Mesenchymal stem cell (in vitro differentiated cells and primary cell): ENCODE data around the gene STX1B.
A peak's percentile ranks its signal among the peaks of the same experiment; 100 is the strongest.

Experiments used
- DNase-seq: peaks from one replicate; pipeline ENCODE4 v3.0.0-alpha.2; 2013
- H2AFZ ChIP-seq: one replicate; pipeline ENCODE4 v1.6.1; 2013; ENCODE audit warnings: low read depth, mild to moderate bottlenecking, control low read depth, inconsistent platforms, low read length, moderate library complexity
- H2AK5ac ChIP-seq: 2 replicates; pipeline ENCODE4 v1.6.1; 2013; ENCODE audit warnings: low read length, moderate library complexity, mild to moderate bottlenecking, inconsistent platforms; ENCODE audit not compliant: severe bottlenecking
- H2BK120ac ChIP-seq: one replicate; pipeline ENCODE4 v1.6.1; 2013; ENCODE audit warnings: low read depth, mild to moderate bottlenecking, inconsistent platforms, low read length, moderate library complexity
- H2BK12ac ChIP-seq, 2 experiments: one replicate each; pipeline ENCODE4 v1.6.1; 2013; ENCODE audit warnings: inconsistent platforms in 2 of 2, low read length in 2 of 2, mild to moderate bottlenecking in 2 of 2, moderate library complexity in 2 of 2, control low read depth in 1 of 2
- H2BK15ac ChIP-seq: one replicate; pipeline ENCODE4 v1.6.1; 2013; ENCODE audit warnings: mild to moderate bottlenecking, low read depth, inconsistent platforms; ENCODE audit not compliant: poor library complexity, severe bottlenecking
- H2BK5ac ChIP-seq: 2 replicates; pipeline ENCODE4 v1.6.1; 2013; ENCODE audit warnings: low read depth, mild to moderate bottlenecking, low read length, control low read depth, inconsistent platforms; ENCODE audit not compliant: poor library complexity, severe bottlenecking
- H3K14ac ChIP-seq, 2 experiments: one replicate each; pipeline ENCODE4 v1.6.1; 2013; ENCODE audit warnings: inconsistent platforms in 2 of 2, low read length in 2 of 2, control low read depth in 1 of 2, mild to moderate bottlenecking in 1 of 2, moderate library complexity in 1 of 2
- H3K18ac ChIP-seq, 2 experiments: one replicate each; pipeline ENCODE4 v1.6.1; 2013; ENCODE audit warnings: inconsistent platforms in 2 of 2, low read length in 2 of 2, control low read depth in 1 of 2, low read depth in 1 of 2, mild to moderate bottlenecking in 1 of 2
- H3K23ac ChIP-seq, 2 experiments: one replicate each; pipeline ENCODE4 v1.6.1; 2013; ENCODE audit warnings: inconsistent platforms in 2 of 2, low read length in 2 of 2, mild to moderate bottlenecking in 2 of 2, moderate library complexity in 2 of 2, control low read depth in 1 of 2
- H3K27ac ChIP-seq: 2 replicates; pipeline ENCODE4 v1.5.1; 2013; ENCODE audit warnings: mild to moderate bottlenecking, moderate library complexity, low read length, control low read depth, inconsistent platforms; ENCODE audit not compliant: poor library complexity, severe bottlenecking
- H3K27me3 ChIP-seq, 2 experiments: 2 replicates each; pipeline versions ENCODE4 v1.6.1 to v1.7.0; 2013; ENCODE audit warnings: low read length in 2 of 2, mild to moderate bottlenecking in 2 of 2, moderate library complexity in 2 of 2, control low read depth in 1 of 2, inconsistent platforms in 1 of 2; ENCODE audit not compliant: control insufficient read depth in 1 of 2, insufficient read depth in 1 of 2
- H3K36me3 ChIP-seq, 2 experiments: 2 replicates each; pipeline versions ENCODE4 v1.6.1 to v1.7.0; 2013; ENCODE audit warnings: low read length in 2 of 2, control low read depth in 1 of 2, inconsistent platforms in 1 of 2, low read depth in 1 of 2, mild to moderate bottlenecking in 1 of 2; ENCODE audit not compliant: insufficient read depth in 2 of 2, control insufficient read depth in 1 of 2
- H3K4ac ChIP-seq, 2 experiments: one replicate each; pipeline ENCODE4 v1.6.1; 2013; ENCODE audit warnings: inconsistent platforms in 2 of 2, low read length in 2 of 2, mild to moderate bottlenecking in 2 of 2, moderate library complexity in 2 of 2, control low read depth in 1 of 2, low read depth in 1 of 2
- H3K4me1 ChIP-seq: 2 replicates; pipeline ENCODE4 v1.6.1; 2013; ENCODE audit warnings: low read depth, low read length, control low read depth; ENCODE audit not compliant: control insufficient read depth, insufficient read depth
- H3K4me2 ChIP-seq: 2 replicates; pipeline ENCODE4 v1.6.1; 2013; ENCODE audit warnings: low read length, mild to moderate bottlenecking, inconsistent platforms; ENCODE audit not compliant: poor library complexity, severe bottlenecking
- H3K4me3 ChIP-seq, 2 experiments: 2 replicates each; pipeline versions ENCODE4 v1.5.1 to v1.7.0; 2013; ENCODE audit warnings: low read length in 2 of 2, mild to moderate bottlenecking in 2 of 2, control low read depth in 1 of 2, low read depth in 1 of 2; ENCODE audit not compliant: insufficient read depth in 1 of 2
- H3K79me1 ChIP-seq: replicated peaks from 2 replicates; pipeline ENCODE4 v1.6.1; 2013; ENCODE audit warnings: mild to moderate bottlenecking, control low read depth, low read length, inconsistent platforms; ENCODE audit not compliant: poor library complexity, severe bottlenecking
- H3K9ac ChIP-seq: 2 replicates; pipeline ENCODE4 v1.7.0; 2013; ENCODE audit warnings: mild to moderate bottlenecking, low read length, moderate library complexity
- H3K9me3 ChIP-seq: 2 replicates; pipeline ENCODE4 v1.7.0; 2013; ENCODE audit warnings: mild to moderate bottlenecking, low read length; ENCODE audit not compliant: control insufficient read depth
- H4K8ac ChIP-seq: one replicate; pipeline ENCODE4 v1.6.1; 2013; ENCODE audit warnings: inconsistent platforms, mild to moderate bottlenecking, low read length, moderate library complexity
- H4K91ac ChIP-seq: one replicate; pipeline ENCODE4 v1.6.1; 2013; ENCODE audit warnings: mild to moderate bottlenecking, low read length, inconsistent platforms
- WGBS: methylation state at CpG from one replicate; pipeline ENCODE4 v1.1.7; 2013; ENCODE audit warnings: mixed read lengths; 5-methylcytosine and 5-hydroxymethylcytosine counted together

Gene STX1B

DNA sequence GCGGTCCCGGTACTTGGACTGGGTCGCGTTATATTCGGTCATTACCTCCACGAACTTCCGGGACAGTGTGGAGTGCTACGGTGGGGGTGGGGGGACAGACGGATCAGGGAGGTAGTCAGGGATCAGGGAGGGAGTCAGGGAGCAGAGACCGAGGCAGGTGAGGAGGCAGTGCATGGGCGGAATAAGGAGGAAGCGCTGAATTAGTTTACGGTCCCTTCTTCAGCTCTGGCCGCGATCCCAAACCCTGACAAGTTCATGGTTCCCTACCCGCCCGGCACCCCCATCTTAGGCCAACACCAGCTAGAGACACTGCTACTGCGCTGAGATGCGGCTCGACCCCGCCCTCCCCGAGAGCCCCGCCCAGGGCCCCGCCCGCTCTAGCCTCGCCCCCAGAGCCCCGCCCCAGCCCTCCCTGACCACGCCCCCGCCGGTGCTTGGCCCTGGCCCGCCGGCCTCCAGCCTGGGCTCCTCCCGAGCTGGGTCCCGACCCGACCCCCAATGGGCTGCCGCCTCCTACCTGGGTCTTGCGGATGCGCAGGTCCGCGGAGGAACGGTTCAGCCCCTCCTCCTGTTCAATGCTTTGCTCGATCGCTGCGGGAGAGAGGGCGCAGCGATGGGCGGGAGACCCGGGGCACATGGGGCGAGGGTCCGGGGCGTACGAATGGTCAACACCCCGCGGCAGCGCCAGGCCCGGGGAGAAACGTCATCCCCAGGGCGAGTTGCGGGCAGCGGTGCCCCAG, 13.3 kb downstream of the STX1B start:
- Histone ChIP-seq H3K4ac (peak overlapping the region; percentile 71 to 86), H3K27me3 (no peaks in the 10 kb centered on the region), H3K14ac (peak overlapping the region in 1 of 2 experiments; percentile 99), H3K18ac (peak overlapping the region; percentile 73 to 94), H3K36me3 (peaks cover 6 to 19% of the 10 kb centered on the region in 2 experiments), H3K4me2 (peak overlapping the region; percentile 66), H4K91ac (peak overlapping the region; percentile 70), H2BK12ac (peak overlapping the region in 1 of 2 experiments; percentile 59), H3K4me3 (peak overlapping the region; percentile 39 to 78), H3K4me1 (peaks cover 24% of the 10 kb centered on the region), H3K79me1 (peaks cover 9% of the 10 kb centered on the region), H2AK5ac (peak overlapping the region; percentile 61), H3K27ac (peak overlapping the region; percentile 98), H3K9ac (peak overlapping the region; percentile 92), H2BK15ac (peak overlapping the region; percentile 66), H2BK5ac (peak overlapping the region; percentile 91), H3K23ac (peak overlapping the region in 1 of 2 experiments; percentile 84), H2AFZ (peak overlapping the region; percentile 96), H2BK120ac (peak overlapping the region; percentile 51), H4K8ac (peak overlapping the region; percentile 90), H3K9me3 (no peaks in the 10 kb centered on the region)
- DNase-seq: peak; percentile 72
- WGBS: 3% methylated on average over 55 of the region's 60 CpGs

DNA sequence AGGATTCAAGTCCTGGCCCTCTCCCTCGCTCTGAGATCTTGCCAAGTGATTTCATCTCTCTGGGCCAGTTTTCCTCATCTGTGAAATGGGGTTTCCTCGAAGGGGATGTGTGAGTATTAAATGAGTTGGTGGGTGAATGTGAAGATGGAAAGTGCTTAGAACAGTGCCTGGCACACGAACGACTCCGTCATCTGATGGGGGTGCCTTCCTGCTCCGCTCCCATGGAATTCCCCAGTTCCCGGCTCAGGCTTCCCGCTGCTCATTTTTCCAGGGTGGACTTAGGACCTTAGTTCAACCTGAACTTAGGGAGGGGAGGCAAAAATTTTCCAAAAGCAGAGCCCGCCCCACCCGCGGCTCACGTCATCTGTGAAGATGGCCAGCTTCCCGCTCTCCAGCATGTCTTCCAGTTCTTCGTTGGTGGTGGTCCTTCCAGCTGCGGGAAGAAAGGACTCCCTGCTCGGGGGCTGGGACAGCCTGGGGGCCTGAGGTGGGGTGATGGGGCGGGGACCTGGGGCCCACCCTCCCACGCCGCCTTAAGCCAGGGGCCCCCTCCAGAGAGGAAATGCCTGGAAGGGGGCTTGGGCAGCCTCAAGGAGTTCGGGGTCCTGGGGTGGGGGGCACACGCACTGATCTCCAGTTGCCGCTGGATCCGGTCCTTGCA, 14.0 kb downstream of the STX1B start:
- Histone ChIP-seq H3K18ac (peak overlapping the region; percentile 14 to 73), H3K4ac (no peak overlapping the region), H2AK5ac (peak overlapping the region; percentile 26), H3K9me3 (no peaks in the 10 kb centered on the region), H3K14ac (peak overlapping the region in 1 of 2 experiments; percentile 1), H3K79me1 (peaks cover 3% of the 10 kb centered on the region), H2AFZ (no peak overlapping the region), H3K4me2 (peak overlapping the region; percentile 61), H3K36me3 (peaks cover 9 to 25% of the 10 kb centered on the region in 2 experiments), H3K23ac (no peak overlapping the region), H2BK120ac (peak overlapping the region; percentile 51), H3K4me3 (peak overlapping the region; percentile 36 to 78), H3K9ac (peak overlapping the region; percentile 86), H4K91ac (peak overlapping the region; percentile 70), H2BK12ac (no peak overlapping the region), H3K4me1 (peaks cover 24% of the 10 kb centered on the region), H2BK15ac (no peak overlapping the region), H2BK5ac (peak overlapping the region; percentile 31), H3K27ac (peak overlapping the region; percentile 62), H3K27me3 (no peaks in the 10 kb centered on the region), H4K8ac (peak overlapping the region; percentile 89)
- 36% methylated on average over 23 of the region's 23 CpGs for WGBS
- peak; percentile 20 for DNase-seq

DNA sequence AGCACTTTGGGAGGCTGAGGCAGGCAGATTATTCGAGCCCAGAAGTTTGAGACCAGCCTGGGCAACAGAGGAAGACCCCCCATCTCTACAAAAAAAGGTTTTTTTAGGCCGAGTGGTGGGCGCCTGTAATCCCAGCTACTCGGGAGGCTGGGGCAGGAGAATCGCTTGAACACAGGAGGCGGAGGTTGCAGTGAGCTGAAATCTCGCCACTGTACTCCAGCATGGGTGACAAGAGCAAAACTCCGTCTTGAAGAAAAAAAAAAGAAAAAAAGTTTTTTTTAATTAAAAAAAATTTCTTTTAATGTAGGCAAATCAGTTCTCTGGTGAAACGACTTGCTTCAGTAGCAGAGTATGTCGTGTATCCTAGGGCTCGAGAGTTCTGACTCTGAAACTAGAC, 14.5 kb downstream of the STX1B start:
- Histone ChIP-seq H2BK120ac (no peak overlapping the region), H4K8ac (no peak overlapping the region), H3K14ac (no peak overlapping the region), H3K23ac (no peak overlapping the region), H2BK12ac (no peak overlapping the region), H2BK15ac (no peak overlapping the region), H3K27ac (no peak overlapping the region), H3K9ac (peak overlapping the region; percentile 86), H3K18ac (no peak overlapping the region), H4K91ac (no peak overlapping the region), H3K36me3 (peaks cover 9 to 27% of the 10 kb centered on the region in 2 experiments), H3K9me3 (no peaks in the 10 kb centered on the region), H3K27me3 (no peaks in the 10 kb centered on the region), H3K4me3 (peak overlapping the region in 1 of 2 experiments; percentile 78), H2AFZ (no peak overlapping the region), H3K4ac (no peak overlapping the region), H3K79me1 (no peaks in the 10 kb centered on the region), H2BK5ac (no peak overlapping the region), H3K4me2 (no peak overlapping the region), H3K4me1 (peaks cover 28% of the 10 kb centered on the region), H2AK5ac (peak overlapping the region; percentile 26)
- no peak for DNase-seq
- 86% methylated on average over 9 of the region's 11 CpGs for WGBS
